Stimulated activated naive CD4-positive, alpha-beta T cell treated with Interleukin-2 at 50 U/mL for 16 hours (primary cell): Measurements from ENCODE around the gene ATP8A2.

Experiments
- DNase-seq: peaks from one replicate; lab custom pipeline; 2025; lab: John Stamatoyannopoulos, UW

Gene ATP8A2

GRCh38 chr13:25967144-25967543, 595.4 kb downstream of the ATP8A2 start:
- DNase-seq = no peak

DNA sequence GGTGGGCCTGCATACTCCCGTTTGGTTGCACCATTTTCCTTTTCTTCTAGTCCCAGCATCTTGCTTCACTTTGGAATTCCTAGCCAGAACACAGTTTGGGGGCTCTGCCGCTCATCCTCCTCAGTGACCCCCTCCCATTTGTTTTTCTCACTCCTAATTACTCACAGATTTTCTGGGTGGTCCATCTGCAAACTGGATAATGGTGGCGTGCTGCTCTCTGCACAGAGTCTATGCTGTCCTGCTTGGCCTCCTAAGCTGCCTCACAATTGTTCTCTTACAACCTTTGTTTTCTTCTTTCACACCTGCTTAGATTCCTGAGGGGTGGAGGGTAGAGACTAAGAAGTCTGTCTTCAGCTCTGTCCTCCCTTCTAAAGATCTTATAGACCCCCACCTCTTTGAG, 599.3 kb downstream of the ATP8A2 start:
- DNase-seq = no peak

GRCh38 chr13:25971459-25972145, 599.8 kb downstream of the ATP8A2 start:
- DNase-seq = peak; percentile 39

GRCh38 chr13:25973085-25973484, 601.3 kb downstream of the ATP8A2 start:
- no peak for DNase-seq

GRCh38 chr13:25973576-25973975, 601.8 kb downstream of the ATP8A2 start:
- DNase-seq = no peak

- DNase-seq = no peak
These were observed 605.4 kb downstream of the ATP8A2 start for GRCh38 chr13:25977216-25977615.

- no peak for DNase-seq
These were observed 605.9 kb downstream of the ATP8A2 start for GRCh38 chr13:25977671-25978070.

- no peak for DNase-seq
These were observed 607.2 kb downstream of the ATP8A2 start for GRCh38 chr13:25978961-25979360.

DNA sequence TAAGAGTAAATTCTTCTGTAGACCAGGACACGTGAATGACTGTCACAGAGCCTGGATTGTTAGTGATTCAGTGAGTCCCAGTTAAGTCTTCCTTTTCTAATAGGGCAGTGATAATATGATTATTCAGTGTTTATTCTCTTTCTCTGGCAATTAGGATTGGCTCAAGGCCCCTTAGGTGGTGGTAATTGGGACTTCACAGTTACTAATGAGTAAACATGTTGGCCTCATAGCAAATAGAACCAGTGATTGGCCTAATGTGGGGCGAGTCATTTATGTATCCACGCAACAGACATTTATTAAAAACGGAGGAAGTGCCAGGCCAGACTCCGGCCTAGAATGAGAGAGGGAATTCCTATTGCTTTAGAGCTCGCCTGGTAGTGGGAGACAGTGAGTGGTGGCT, 607.6 kb downstream of the ATP8A2 start:
- DNase-seq = no peak

- DNase-seq = no peak
These were observed 608.5 kb downstream of the ATP8A2 start for GRCh38 chr13:25980255-25980654.

GRCh38 chr13:25981060-25981459, 609.3 kb downstream of the ATP8A2 start:
- DNase-seq = no peak

GRCh38 chr13:25982907-25983306, 611.1 kb downstream of the ATP8A2 start:
- DNase-seq = no peak

DNA sequence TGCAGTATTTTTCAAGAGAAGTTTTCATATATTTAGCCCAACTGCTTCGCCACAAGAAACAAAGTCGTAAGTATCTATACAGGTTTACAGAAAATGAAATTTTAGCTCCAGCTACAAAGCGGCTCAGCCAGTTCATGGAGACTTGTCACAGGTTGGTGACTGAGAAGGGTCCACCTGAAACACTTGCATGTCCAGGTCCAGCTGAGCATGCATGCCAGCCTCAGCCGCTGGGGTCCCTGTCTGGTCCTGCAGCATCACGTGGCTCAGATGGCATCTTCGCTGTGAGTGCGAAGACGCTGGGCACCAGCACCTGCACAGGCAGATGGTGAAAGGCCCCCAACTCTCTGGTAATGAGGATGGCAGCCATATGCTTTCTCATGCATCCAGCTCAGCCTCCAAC, 616.2 kb downstream of the ATP8A2 start:
- no peak for DNase-seq

- no peak for DNase-seq
These were observed 616.9 kb downstream of the ATP8A2 start for GRCh38 chr13:25988661-25989060.

DNA sequence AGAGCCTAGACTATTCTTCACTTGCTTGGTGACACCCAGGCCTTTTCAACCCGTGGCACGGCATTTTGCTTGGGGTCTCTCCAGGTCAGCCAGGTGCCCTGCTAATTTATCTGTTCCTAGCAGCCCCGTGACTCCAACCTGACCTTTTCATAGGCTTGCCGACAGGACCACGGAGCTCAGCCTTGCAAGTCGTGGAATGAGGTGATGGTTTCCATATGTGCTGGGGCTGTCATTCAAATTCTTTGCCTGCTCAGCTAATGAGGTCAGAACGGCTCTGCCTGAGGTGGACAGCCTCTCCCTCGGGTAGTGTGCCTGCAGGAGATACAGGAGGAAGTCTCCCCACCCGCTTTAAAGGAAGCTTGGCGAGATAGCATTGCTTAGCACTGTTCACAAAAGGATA, 619.0 kb downstream of the ATP8A2 start:
- no peak for DNase-seq

GRCh38 chr13:25992076-25992475, 620.3 kb downstream of the ATP8A2 start:
- no peak for DNase-seq

DNA sequence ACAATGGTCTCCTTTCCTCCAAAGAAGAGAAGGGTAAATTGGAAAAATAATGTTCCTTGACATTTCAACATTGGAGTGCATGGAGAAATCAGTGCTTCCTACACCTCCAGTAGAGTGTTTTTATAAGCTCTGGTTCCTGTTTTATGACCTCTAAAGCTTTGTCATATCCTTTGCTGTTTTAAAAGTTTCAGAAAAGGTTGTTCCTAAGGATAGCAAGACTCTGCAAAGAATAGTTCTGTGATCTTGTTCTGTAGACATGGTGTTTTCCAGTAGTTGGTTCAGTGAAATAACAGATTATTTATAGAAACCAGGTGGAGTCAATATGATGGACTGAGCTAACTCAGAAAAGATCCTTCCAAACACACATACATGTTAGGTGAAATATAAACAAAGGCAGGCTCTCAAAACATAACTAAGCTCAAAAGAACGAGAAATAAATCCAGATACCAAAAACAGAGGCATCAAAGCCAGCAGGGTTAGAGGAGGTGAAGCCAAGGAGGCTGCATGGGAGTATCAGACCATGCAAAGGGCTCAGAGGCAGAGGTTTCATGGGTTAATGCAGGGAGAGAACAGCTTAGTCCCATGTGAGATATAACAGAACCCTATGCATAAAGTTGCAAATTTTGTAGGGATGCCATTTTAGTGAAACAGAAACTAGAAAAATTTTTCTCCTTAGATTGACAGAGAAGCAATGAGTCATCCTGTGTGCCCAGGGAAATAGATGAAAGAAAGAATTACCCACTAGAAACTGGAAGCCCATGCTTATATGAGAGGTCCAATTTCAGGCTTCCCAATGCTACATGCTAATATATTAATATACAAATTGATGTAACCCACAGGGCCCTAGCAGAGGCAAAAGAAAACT, 635.7 kb downstream of the ATP8A2 start:
- DNase-seq = no peak

DNA sequence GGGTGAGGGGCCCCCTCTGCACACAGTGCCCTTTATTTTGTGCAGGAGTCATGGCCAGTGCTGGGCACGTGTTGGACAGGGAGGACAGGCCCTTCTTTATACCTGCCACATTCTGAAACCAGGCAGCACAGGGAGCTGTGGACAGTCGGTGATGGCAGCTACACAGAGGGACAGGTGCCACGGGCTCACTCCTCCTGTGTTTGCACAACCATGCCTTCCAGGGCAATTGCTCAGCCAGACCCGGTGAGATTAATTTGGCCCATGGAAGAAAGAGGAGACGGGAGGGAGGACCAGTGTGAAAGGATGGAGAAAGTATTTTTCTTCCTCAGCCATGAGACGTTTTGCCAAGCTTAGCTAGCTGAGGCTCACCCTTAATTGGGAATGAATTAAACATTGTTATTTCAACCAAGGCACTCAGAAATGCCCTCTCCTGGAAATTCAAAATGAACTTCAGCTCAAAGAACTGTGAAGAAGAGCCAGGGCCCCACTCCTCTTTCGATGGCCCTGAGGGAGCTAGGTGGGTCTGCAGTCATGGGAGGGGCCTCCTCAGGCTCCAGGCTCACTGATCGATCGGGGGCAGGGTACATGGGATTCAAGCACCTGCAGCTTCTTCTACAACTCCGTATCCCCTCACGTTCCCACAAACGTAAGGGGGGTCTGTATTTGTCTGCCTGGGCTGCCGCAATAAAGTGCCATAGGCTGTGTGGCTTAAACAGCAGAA, 638.9 kb downstream of the ATP8A2 start:
- no peak for DNase-seq

DNA sequence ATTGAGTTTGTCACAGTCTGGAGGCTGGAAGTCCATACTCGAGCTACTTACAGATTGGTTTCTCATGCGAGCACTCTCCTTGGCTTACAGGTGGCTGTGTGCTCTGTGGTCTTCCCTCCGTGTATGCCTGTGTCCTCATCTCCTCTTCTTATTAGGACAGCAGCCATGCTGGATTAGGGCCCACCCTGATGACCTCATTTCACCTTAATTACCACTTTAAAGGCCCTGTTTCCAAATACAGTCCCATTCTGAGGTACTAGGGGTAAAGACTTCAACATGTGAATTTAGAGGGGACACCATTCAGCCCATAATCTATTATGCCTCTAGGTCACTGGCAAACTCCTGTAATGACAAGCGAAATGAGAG, 639.4 kb downstream of the ATP8A2 start:
- DNase-seq = no peak

- DNase-seq = peak; percentile 48
These were observed 640.4 kb downstream of the ATP8A2 start for GRCh38 chr13:26011996-26012821.

DNA sequence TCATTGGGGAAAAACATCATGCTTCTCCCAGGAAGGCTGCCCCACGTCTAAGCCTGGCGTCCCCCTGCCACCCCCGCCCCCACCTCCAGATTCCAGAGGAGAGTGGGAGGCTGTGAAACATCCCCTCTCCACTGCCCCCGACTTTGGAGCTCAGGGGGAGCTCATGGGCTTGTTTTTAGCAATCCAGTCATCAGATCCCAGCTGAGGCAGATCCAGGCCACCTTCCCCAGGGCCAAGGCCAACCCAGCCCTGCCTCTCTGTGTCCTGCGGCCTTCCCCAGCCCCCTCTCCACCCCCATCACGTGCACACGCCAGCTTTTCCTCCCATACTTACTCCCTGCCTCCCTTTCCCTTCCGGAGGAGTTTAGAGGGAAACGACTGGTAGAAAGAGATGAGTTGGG, 641.2 kb downstream of the ATP8A2 start:
- DNase-seq = no peak
